B cell (primary cell): Measurements from ENCODE around the gene PNKP.

Experiments used
- EZH2 ChIP-seq: IDR thresholded peaks from 2 replicates; pipeline ENCODE4 v1.6.1; 2012; ENCODE audit warnings: borderline replicate concordance, low read depth, mild to moderate bottlenecking, moderate library complexity, low read length; ENCODE audit not compliant: insufficient read depth, poor library complexity, severe bottlenecking
- TF ChIP-seq, protein P1 (sequence below): fragments of 200-600 bp; IDR thresholded peaks from one replicate; pipeline ENCODE4 v1.8.0; 2022; ENCODE audit warnings: antibody characterized with exemption, mild to moderate bottlenecking

DNA sequence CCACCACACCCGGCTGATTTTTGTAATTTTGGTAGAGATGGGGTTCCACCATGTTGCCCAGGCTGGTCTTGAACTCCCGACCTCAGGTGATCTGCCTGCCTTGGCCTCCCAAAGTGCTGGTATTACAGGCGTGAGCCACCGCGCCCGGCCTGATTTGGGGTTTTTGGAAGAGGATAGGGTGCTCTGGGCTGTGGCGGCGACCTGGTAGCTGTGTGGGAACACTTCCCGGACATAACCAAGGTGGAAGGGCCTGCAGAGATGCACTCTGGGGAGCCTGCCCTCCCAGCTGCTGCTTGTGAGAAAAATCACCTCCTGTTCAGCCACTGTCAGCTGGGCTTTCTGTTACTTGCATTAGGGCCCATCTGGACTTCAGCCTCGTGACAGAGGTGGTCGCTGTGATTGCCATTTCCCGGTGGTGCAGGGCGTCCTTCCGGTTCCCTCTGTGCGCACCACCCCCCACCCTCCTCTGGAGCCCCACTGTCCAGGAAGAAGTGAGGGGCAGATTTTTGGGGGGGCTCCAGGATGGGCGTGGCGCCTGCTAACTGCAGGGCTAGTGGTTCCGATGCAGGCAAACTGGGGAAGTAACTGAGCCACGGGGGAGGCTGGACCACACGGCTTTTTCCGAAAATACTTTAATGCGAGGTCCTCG is 21.8 kb upstream of the PNKP start:
- TF ChIP-seq, protein P1, sequence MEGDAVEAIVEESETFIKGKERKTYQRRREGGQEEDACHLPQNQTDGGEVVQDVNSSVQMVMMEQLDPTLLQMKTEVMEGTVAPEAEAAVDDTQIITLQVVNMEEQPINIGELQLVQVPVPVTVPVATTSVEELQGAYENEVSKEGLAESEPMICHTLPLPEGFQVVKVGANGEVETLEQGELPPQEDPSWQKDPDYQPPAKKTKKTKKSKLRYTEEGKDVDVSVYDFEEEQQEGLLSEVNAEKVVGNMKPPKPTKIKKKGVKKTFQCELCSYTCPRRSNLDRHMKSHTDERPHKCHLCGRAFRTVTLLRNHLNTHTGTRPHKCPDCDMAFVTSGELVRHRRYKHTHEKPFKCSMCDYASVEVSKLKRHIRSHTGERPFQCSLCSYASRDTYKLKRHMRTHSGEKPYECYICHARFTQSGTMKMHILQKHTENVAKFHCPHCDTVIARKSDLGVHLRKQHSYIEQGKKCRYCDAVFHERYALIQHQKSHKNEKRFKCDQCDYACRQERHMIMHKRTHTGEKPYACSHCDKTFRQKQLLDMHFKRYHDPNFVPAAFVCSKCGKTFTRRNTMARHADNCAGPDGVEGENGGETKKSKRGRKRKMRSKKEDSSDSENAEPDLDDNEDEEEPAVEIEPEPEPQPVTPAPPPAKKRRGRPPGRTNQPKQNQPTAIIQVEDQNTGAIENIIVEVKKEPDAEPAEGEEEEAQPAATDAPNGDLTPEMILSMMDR, result no peak
- no peak for TF ChIP-seq EZH2
